LHCN-M2 (cell line): ENCODE results near the gene JAKMIP3. TPM values are rescaled to one million over a fixed set of nuclear protein-coding genes. Genes with fewer than 3 reads are reported as not detected.

Experiments used
- DNase-seq: peaks from one replicate; pipeline ENCODE4 v3.0.0-alpha.2; 2012; ENCODE audit warnings: low read depth
- total RNA-seq: library from RNA; depleted of rRNA; stranded (reverse); fragments of >200 nt; gene quantifications from 2 replicates; pipeline ENCODE4 v1.2.3, GENCODE V29; 2014

The JAKMIP3 gene
- total RNA-seq, 1 experiment from 2014 or later: not detected

DNA sequence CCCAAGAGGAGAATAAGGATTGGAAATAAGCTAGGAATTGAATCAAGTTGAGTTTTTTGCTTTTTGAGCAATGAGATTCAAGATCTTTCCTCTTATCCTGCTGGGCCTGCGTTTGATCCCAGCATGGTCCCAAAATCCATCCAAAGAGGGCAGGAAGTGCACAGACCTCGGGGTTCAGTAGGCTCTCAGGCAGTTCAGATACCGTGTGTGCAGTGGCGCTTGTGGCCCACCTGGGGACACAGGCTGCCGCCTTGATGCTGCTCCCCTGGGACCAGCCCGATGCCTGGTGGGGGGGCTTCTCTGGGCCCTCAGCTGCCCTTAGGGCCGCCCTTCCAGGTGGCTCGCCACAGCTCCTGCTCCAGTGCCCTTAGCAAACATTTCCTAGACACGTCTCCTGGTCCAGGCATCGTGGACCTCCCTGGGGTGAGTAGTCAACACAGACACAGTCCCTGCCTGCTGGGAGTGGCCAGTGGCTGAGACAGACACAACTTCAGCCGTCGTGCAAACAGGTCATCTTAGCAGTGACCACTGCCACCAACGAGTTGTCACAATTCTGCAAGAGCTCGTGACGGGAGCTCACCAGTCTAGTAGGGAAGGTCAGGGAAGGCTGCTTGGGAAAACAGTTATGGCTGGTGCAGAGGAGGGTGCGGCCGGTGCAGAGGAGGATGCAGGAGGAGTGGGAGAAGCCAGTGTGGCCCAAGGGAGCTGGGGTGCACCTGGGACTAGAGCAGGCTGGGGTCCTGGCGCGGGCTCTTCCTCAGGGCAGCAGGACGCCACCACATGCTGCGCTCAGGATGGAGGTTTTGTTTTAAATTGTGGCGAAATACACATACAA, 21.7 kb upstream of the JAKMIP3 start:
- no peak for DNase-seq

DNA sequence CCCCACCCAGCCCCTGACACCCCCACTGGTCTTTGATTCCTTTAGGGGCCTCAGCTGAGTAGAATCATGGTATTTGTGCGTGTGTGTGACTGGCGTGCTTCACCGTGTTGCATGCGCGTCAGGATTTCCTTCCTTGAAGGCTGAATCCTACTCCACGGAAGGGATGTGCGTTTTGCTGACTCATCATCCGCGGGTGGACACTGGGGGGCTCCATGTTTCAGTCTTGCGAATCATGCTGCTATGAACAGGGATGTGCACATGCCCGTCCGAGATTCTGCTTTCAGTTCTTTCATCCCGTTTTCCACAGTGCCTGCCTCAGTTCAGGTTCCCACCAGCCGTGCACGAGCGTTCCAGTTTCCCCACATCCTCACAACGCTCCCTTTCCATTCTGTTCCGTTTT, 20.9 kb upstream of the JAKMIP3 start:
- DNase-seq: no peak

DNA sequence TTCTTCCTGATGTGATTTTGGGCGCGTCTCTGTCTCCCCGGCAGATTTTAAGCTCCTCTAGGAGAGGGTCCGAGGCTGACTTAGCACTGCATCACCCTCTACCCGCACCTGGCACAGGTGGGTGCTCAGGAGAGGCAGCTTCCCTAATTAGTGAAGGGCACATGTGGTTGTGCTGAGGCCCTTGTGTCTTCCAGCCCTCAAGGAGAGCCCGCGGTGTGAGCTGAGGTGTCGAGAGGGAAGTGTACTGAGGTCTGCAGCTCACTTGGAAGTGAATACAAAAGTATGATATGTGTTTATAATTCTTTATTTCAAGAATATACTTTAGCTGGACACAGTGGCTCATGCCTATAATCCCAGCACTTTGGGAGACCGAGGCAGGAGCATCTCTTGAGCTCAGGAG, 20.4 kb upstream of the JAKMIP3 start:
- DNase-seq: no peak

- no peak for DNase-seq
Observed at GRCh38 chr10:132047575-132048293, 18.0 kb upstream of the JAKMIP3 start.

- no peak for DNase-seq
Observed at GRCh38 chr10:132048294-132048667, 17.5 kb upstream of the JAKMIP3 start.

- DNase-seq: no peak
Observed at GRCh38 chr10:132050191-132050590, 15.6 kb upstream of the JAKMIP3 start.

DNA sequence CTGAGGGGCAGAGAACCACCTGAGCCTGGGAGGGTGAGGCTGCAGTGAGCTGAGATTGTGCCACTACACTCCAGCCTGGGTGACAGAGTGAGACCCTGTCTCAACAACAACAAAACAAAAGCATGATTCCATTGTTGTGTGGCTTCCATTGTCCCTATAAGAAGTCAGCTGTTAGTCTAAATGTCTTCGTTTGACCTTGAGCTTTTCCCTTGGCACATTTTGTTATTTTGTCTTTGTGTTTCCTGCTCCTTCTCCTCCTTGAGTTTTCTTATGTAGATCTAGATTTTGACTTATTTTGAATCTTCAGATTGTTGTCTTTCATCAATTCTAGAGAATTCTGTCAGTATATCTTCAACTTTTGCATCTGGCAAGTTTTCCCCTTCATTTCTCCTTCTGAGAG, 13.6 kb upstream of the JAKMIP3 start:
- no peak for DNase-seq

GRCh38 chr10:132054564-132054963, 11.2 kb upstream of the JAKMIP3 start:
- DNase-seq: no peak

GRCh38 chr10:132055616-132056015, 10.1 kb upstream of the JAKMIP3 start:
- DNase-seq: no peak

DNA sequence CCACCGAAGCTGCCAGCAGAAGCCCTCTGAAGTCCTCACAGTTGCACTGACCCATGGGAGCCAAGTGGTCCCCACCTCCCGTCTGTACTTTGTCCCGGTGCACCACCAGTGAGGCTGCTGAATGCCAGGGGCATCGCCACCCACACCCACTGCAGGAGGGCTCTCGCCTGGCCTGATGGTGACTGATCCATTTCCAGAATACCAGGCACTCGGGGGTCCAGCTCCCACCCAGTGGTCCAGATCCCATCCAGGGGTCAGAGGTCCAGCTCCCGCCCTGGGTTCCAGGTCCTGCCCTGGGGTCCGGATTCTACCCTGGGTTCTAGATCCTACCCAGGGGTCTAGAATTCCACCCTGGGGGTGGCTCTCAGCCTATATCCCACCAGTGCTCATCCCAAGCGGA, 9.1 kb upstream of the JAKMIP3 start:
- no peak for DNase-seq

- no peak for DNase-seq
Observed at GRCh38 chr10:132057191-132057681, 8.5 kb upstream of the JAKMIP3 start.

- DNase-seq: no peak
Observed at GRCh38 chr10:132058111-132058745, 7.5 kb upstream of the JAKMIP3 start.

DNA sequence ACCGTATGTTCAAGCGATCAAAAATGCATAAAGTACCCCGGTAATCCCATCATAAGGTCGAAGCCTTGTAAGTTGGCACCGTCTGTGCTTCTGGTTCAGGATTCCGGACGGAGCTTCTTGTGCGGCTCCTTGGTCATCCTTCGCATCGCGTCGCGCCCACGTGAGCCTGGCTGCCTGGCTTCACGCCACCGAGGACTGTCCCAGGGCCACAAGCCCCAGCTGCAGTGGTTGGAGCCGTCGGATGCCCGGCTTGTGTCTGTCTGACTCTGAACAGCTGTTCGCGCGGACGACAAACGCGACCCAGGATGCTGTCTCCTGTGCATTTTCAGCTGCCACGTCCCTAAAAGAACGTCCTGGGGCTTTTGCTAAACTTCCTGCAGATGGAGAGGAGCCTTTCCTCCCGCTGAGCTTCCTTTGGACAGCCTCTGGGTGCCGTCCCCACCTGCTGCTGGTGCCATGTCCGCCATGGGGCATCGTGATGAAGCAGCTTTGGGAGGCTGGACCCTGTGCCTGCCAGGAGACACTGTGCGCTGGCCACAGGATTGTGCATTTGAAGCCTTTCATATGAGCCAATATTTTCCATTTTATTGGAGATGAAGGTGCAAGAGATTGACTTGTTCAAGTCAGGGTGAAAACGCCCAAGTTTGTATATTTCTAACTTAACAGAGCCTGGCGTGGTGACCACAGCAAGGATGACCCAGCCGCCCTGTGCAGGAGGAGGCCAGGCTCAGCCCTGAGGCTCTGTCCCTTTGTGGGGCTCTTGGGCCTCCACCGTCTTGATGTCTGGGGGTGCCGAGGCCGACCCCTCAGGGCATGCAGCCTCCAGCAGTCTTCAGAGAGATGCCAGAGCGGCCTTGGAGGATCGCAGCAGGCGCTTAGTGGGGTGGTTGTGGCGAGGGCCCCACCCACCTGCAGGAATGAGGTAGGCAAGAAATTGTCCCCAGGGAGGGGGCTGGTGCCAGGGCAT, 6.7 kb upstream of the JAKMIP3 start:
- DNase-seq: no peak

DNA sequence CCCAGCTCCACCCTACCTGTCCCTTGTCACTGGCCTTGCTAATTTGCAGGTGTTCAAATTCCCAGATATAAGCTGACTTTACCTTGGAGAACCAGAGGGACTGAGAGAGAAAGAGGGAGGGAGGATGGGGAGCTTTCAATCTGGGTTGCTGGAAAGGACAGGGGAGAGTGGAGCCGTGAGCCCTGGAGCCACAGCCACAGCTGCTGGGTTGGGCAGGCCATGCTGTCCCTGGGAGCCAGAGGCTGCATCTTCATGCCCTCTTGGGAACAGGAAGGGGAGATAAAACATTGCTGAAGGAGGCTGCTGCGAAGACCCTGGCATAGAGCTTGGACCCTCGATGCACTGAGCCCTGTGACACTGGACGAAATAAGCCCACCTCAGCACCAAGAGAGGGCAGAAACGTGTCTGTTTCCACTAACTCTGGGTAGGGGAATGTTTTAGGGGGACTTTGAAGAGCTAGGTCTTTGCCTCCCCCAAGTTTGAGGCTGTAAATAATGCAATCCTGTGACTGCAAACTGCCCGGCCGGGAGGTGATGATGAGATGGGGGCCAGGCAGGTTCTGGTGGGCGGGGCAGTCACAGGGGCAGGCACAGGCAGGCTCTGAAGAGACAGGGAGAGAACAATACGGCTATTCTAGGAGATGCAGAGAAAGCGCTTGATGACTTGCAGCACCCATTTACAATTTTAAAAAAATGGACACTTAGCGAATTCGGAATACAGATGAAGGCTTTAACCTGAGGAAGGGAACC, 5.8 kb upstream of the JAKMIP3 start:
- no peak for DNase-seq

DNA sequence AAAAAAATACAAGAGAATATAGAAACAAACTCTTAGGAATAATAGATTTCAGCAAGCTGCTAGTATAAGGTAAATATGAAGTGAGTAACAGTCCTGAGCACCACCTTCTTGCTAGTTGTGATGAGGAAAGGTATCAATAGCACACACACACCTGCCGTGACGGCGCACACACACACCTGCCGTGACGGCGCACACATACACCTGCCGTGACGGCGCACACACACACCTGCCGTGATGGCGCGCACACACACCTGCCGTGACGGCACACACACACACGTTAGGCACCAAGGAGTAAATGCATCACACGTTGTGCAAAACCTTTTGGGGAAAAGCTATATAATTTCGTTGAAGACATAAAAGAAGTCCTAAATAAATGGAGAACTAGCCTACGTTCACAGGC, 4.7 kb upstream of the JAKMIP3 start:
- DNase-seq: no peak

GRCh38 chr10:132061465-132061864, 4.3 kb upstream of the JAKMIP3 start:
- no peak for DNase-seq

DNA sequence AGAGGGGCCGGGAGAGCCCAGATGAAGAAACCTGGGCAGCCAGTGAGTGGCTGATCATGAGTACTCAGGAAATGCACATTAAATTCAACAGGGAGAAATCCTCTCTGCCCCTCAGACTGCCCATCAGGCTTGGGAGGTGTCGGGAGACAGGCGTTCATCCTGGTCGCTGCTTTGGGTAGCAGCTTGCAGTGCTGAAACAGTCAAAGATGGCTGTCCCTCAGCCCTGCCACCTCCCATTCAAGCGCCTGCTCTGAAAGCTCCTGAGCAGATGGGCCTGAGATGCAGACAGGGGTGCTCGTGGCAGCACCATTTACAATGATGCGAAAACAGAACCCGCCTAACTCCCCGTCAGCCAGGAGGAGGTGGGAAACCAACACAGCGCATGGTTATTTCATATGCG, 3.6 kb upstream of the JAKMIP3 start:
- DNase-seq: no peak

DNA sequence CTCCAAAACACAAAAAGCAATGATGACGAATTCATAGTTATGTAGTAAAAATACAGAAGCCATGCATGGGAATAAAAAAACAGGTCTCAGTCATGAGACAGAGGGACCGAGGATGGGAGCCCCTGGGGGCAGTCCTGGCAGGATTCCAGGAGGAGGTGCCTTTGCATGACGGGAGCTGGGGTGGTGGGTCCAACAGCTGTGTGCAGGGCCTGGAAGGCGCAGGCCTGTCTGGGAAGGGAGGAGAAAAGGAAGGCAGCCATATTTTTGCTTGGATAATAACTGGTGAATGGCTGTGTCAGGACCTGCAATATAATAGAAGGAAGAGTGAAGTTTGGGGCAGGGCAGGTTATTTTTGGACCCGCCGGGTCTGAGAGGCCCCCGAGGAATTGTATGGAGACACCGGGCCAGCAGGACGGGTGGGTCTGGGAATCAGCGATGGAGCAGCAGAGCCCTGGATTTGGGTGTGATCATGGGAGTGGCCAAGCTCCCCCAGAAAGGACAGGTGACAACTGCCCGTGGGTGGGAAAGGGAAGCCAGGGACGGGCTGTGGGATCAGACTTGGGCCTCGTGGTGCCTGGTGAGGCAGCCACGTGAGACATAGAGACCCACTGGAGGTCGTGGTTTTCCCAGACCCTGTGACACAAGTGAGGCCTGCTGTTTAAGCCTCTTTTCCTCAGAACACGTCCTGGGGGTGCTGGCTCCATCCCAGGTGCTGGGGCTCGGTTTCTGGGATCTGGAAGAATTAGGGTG, 2.9 kb upstream of the JAKMIP3 start:
- no peak for DNase-seq

DNA sequence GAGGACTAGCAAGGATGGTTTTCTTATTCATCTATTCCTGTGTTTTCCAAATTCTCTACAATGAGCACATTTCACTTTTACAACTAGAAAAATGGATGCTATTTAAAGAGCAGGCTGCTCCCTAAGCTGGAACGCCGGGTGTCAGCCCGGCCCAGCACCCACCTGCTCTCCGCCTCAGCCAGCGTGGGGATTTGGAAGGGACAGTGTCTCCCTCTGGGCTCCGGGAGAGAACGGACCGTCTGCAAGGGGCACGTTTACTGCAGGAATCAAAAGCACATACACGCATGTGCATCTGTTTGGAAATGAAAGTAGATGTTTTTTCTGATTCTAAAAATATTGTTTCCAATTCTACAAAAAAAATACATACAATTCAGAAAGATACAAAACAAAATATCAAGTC, 2.3 kb upstream of the JAKMIP3 start:
- no peak for DNase-seq
